HepG2 (cell line): ENCODE data around the gene GFER. TPM values are rescaled to one million over a fixed set of nuclear protein-coding genes. Genes with fewer than 3 reads are reported as not detected.

ENCODE experiments used
- CREM ChIP-seq, 2 experiments: sonication (generic) in 1 of 2; formaldehyde crosslinking in 1 of 2; IDR thresholded peaks; 2 replicates each; pipeline versions ENCODE4 v1.4.0 to v1.6.1; 2016 to 2020; ENCODE audit warnings: antibody characterized with exemption in 1 of 2, mild to moderate bottlenecking in 1 of 2, missing genetic modification reagents in 1 of 2
- ELF1 ChIP-seq: sonication (generic); formaldehyde crosslinking; IDR thresholded peaks from 2 replicates; pipeline ENCODE4 v1.4.0; 2020; ENCODE audit warnings: missing genetic modification reagents
- FOSL1 ChIP-seq: sonication (generic); formaldehyde crosslinking; IDR thresholded peaks from 2 replicates; pipeline ENCODE4 v1.9.0; 2021; ENCODE audit warnings: missing genetic modification reagents, borderline replicate concordance
- GPN1 ChIP-seq: sonication (generic); formaldehyde crosslinking; IDR thresholded peaks from 2 replicates; pipeline ENCODE4 v1.5.1; 2020; ENCODE audit warnings: missing genetic modification reagents, borderline replicate concordance
- HCFC1 ChIP-seq: fragments of 150-350 bp; IDR thresholded peaks from 2 replicates; pipeline ENCODE4 v1.6.1; 2014; ENCODE audit warnings: low read depth, low read length
- KDM6A ChIP-seq: IDR thresholded peaks from 2 replicates; pipeline ENCODE4 v1.6.1; 2016; ENCODE audit warnings: low read depth
- MAFF ChIP-seq: IDR thresholded peaks from 2 replicates; pipeline ENCODE4 v1.6.1; 2011; ENCODE audit warnings: low read depth, low read length, improper control_type of control experiment
- MTA1 ChIP-seq: sonication (generic); formaldehyde crosslinking; IDR thresholded peaks from 2 replicates; pipeline ENCODE4 v1.4.0; 2020; ENCODE audit warnings: missing genetic modification reagents, mild to moderate bottlenecking, borderline replicate concordance
- ZFP41 ChIP-seq: sonication (generic); formaldehyde crosslinking; IDR thresholded peaks from 2 replicates; pipeline ENCODE4 v1.4.0; 2020; ENCODE audit warnings: mild to moderate bottlenecking, missing genetic modification reagents, borderline replicate concordance
- ZFY ChIP-seq: sonication (generic); formaldehyde crosslinking; IDR thresholded peaks from 2 replicates; pipeline ENCODE4 v1.4.0; 2020; ENCODE audit warnings: missing genetic modification reagents
- ZNF264 ChIP-seq: sonication (generic); formaldehyde crosslinking; IDR thresholded peaks from 2 replicates; pipeline ENCODE4 v1.4.0; 2020; ENCODE audit warnings: missing genetic modification reagents
- ZNF281 ChIP-seq: sonication (generic); formaldehyde crosslinking; IDR thresholded peaks from 2 replicates; pipeline ENCODE4 v1.4.0; 2020; ENCODE audit warnings: missing genetic modification reagents, borderline replicate concordance
- ZNF326 ChIP-seq: sonication (generic); formaldehyde crosslinking; IDR thresholded peaks from 2 replicates; pipeline ENCODE4 v1.4.0; 2020; ENCODE audit warnings: missing genetic modification reagents, borderline replicate concordance
- ZNF331 ChIP-seq: sonication (generic); formaldehyde crosslinking; IDR thresholded peaks from 2 replicates; pipeline ENCODE4 v1.4.0; 2020; ENCODE audit warnings: missing genetic modification reagents
- ZNF383 ChIP-seq: sonication (generic); formaldehyde crosslinking; IDR thresholded peaks from 2 replicates; pipeline ENCODE4 v1.4.0; 2020; ENCODE audit warnings: missing genetic modification reagents, mild to moderate bottlenecking, borderline replicate concordance
- ZNF572 ChIP-seq: sonication (generic); formaldehyde crosslinking; IDR thresholded peaks from 2 replicates; pipeline ENCODE4 v1.5.1; 2020; ENCODE audit warnings: mild to moderate bottlenecking, missing genetic modification reagents
- ZNF761 ChIP-seq: sonication (generic); formaldehyde crosslinking; conservative IDR thresholded peaks from 2 replicates; pipeline ENCODE4 v1.4.0; 2020; ENCODE audit warnings: mild to moderate bottlenecking, missing genetic modification reagents
- ZSCAN9 ChIP-seq: IDR thresholded peaks from 2 replicates; pipeline ENCODE4 v1.6.1; 2016; ENCODE audit warnings: borderline replicate concordance
- polyA plus RNA-seq, 8 experiments: library from polyadenylated mRNA; depleted of rRNA in 3 of 8; stranded (reverse) in 7 of 8; unstranded in 1 of 8; fragments of >200 nt; fragmentation: Illumina TruSeq in 4 of 8; extraction: Trizol in 4 of 8; gene quantifications; 2 replicates each; pipeline versions ENCODE4 v1.2.1 to v1.2.3, GENCODE V29; 2011 to 2016; ENCODE audit warnings: low read depth in 4 of 8, missing spikeins in 1 of 8, mixed read lengths in 1 of 8; ENCODE audit not compliant: insufficient read depth in 1 of 8
- total RNA-seq, 5 experiments: library from RNA; depleted of rRNA; stranded (reverse); fragments of >200 nt; fragmentation: Illumina TruSeq; extraction: Trizol; gene quantifications; 2 replicates each; pipeline ENCODE4 v1.2.3, GENCODE V29; 2016; ENCODE audit warnings: low read depth in 1 of 5
- TF ChIP-seq, protein P1 (sequence below): sonication (generic); formaldehyde crosslinking; IDR thresholded peaks from 2 replicates; pipeline ENCODE4 v1.8.1; 2023; ENCODE audit warnings: missing genetic modification reagents, inconsistent platforms, borderline replicate concordance
- TF ChIP-seq, protein P2 (sequence below): sonication (generic); formaldehyde crosslinking; IDR thresholded peaks from 2 replicates; pipeline ENCODE4 v1.4.0; 2020; ENCODE audit warnings: missing genetic modification reagents

GFER gene
- total and polyA plus RNA-seq, 2 of the 13 experiments (the other 11 are each of a cell fraction or from before 2014, with no cell fraction given) = 28.6 to 71.7 TPM

DNA sequence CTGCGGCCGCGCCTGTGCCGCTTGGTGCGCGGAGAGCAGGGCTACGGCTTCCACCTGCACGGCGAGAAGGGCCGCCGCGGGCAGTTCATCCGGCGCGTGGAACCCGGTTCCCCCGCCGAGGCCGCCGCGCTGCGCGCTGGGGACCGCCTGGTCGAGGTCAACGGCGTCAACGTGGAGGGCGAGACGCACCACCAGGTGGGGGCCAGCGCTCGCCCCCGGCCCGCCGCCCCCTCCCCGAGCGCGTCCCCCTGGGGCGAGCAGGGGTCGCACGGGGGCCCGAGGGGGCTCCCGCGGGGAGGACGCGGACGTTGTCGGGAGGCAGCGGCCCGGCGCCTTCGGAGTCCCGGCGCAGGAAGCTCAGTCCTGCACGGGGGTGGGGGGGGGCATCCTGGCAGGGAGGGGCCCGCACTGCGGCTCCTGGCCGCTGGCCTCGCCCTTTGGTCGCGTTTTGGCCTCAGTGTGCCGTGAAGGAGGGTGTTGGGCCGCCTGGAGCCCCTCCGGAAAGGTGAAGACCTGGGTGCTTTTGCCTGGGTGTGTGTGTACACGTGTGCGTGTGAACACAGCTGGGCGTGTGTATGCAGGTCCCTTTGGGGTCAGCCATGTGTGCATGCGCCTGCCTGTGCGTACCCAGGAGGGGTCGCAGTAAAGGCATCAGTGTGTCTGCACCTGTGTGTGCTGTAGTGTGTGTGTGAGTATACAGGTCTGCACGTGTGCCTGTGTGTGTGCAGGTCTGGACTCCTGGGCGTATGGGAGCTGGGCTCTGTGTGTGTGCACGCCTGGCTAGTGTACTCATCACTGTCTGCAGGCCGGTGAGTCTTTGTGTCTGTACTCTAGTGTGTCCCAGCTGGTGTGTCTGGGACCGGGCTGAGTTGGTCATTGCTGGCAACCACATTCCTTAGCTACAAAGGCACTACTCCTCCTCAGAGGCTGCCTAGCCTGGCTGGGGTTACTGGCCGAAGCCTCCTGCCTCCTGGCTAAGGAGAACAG is 43.3 kb downstream of the GFER start (continued):
- TF ChIP-seq ELF1 (CRISPR knock-in tag) (no peak), ZFP41 (CRISPR knock-in tag) (no peak), ZFY (CRISPR knock-in tag) (peak; percentile 40), ZNF264 (CRISPR knock-in tag) (no peak), ZNF331 (CRISPR knock-in tag) (no peak), ZNF281 (CRISPR knock-in tag) (no peak), MAFF (no peak), ZNF761 (CRISPR knock-in tag) (no peak), MTA1 (CRISPR knock-in tag) (no peak), HCFC1 (no peak), ZNF572 (CRISPR knock-in tag) (no peak), GPN1 (CRISPR knock-in tag) (no peak; the same call in 1 of the 2 replicates), KDM6A (no peak), ZSCAN9 (CRISPR knock-in tag) (no peak), ZNF326 (CRISPR knock-in tag) (no peak), ZNF383 (CRISPR knock-in tag) (no peak), CREM (IDR thresholded peaks at IDR 0.05) (no peak), CREM (CRISPR knock-in tag; IDR thresholded peaks at IDR 0.05) (no peak), FOSL1 (CRISPR knock-in tag) (no peak)
- TF ChIP-seq, protein P1, sequence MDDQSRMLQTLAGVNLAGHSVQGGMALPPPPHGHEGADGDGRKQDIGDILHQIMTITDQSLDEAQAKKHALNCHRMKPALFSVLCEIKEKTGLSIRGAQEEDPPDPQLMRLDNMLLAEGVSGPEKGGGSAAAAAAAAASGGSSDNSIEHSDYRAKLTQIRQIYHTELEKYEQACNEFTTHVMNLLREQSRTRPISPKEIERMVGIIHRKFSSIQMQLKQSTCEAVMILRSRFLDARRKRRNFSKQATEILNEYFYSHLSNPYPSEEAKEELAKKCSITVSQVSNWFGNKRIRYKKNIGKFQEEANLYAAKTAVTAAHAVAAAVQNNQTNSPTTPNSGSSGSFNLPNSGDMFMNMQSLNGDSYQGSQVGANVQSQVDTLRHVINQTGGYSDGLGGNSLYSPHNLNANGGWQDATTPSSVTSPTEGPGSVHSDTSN (CRISPR knock-in tag) = no peak
- TF ChIP-seq, protein P2, sequence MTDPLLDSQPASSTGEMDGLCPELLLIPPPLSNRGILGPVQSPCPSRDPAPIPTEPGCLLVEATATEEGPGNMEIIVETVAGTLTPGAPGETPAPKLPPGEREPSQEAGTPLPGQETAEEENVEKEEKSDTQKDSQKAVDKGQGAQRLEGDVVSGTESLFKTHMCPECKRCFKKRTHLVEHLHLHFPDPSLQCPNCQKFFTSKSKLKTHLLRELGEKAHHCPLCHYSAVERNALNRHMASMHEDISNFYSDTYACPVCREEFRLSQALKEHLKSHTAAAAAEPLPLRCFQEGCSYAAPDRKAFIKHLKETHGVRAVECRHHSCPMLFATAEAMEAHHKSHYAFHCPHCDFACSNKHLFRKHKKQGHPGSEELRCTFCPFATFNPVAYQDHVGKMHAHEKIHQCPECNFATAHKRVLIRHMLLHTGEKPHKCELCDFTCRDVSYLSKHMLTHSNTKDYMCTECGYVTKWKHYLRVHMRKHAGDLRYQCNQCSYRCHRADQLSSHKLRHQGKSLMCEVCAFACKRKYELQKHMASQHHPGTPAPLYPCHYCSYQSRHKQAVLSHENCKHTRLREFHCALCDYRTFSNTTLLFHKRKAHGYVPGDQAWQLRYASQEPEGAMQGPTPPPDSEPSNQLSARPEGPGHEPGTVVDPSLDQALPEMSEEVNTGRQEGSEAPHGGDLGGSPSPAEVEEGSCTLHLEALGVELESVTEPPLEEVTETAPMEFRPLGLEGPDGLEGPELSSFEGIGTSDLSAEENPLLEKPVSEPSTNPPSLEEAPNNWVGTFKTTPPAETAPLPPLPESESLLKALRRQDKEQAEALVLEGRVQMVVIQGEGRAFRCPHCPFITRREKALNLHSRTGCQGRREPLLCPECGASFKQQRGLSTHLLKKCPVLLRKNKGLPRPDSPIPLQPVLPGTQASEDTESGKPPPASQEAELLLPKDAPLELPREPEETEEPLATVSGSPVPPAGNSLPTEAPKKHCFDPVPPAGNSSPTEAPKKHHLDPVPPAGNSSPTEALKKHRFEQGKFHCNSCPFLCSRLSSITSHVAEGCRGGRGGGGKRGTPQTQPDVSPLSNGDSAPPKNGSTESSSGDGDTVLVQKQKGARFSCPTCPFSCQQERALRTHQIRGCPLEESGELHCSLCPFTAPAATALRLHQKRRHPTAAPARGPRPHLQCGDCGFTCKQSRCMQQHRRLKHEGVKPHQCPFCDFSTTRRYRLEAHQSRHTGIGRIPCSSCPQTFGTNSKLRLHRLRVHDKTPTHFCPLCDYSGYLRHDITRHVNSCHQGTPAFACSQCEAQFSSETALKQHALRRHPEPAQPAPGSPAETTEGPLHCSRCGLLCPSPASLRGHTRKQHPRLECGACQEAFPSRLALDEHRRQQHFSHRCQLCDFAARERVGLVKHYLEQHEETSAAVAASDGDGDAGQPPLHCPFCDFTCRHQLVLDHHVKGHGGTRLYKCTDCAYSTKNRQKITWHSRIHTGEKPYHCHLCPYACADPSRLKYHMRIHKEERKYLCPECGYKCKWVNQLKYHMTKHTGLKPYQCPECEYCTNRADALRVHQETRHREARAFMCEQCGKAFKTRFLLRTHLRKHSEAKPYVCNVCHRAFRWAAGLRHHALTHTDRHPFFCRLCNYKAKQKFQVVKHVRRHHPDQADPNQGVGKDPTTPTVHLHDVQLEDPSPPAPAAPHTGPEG (CRISPR knock-in tag) = no peak
